Measurements from ENCODE around the gene MTCL1.

DNA sequence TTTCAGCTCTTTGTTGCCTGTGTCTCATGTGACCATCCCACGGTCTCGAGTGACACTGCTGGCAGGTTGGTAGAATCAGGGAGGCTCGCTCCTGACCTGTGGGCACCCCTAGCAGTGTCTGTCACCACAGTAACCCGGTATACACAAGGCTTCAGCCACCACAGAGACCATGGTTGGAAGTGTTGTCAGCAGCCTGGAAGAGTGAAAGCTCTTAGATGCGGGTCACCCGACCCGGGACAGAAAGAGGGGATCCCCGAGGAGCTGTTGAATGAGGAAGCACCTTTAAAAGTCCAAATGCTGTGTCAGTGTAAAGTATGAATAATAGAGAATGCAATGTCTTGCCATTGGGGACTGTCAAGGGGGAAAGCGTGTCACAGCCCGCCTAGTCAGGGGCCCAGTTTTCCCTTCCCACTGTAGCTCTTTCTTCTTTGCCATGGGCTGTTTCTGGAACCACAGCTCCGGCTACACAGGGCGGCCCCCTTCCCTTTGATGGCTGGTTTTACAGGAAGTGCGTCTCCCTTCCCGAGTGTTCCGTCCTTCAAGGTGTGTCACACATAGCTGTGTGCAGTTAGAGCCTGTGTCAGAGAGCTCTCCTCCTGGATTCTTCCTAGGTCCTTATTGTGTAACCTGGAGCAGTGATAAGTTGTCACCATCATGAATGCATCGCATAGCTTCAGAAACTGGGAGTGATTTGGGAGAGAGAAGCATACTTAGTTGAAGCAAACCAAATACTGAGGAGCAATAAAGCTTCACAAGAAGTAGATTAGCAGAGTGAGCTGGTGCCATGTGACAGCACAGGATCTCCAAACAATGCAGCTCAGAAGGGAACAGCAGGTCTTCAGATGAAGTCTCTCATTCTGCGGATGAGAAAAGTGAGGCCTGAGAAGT is 81.4 kb downstream of the MTCL1 start:
- TF ChIP-seq, protein P1, sequence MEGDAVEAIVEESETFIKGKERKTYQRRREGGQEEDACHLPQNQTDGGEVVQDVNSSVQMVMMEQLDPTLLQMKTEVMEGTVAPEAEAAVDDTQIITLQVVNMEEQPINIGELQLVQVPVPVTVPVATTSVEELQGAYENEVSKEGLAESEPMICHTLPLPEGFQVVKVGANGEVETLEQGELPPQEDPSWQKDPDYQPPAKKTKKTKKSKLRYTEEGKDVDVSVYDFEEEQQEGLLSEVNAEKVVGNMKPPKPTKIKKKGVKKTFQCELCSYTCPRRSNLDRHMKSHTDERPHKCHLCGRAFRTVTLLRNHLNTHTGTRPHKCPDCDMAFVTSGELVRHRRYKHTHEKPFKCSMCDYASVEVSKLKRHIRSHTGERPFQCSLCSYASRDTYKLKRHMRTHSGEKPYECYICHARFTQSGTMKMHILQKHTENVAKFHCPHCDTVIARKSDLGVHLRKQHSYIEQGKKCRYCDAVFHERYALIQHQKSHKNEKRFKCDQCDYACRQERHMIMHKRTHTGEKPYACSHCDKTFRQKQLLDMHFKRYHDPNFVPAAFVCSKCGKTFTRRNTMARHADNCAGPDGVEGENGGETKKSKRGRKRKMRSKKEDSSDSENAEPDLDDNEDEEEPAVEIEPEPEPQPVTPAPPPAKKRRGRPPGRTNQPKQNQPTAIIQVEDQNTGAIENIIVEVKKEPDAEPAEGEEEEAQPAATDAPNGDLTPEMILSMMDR (conservative IDR thresholded peaks at IDR 0.05), result no peak
- TF ChIP-seq ZFX (IDR thresholded peaks at IDR 0.05), result no peak
